Measurements from ENCODE around the gene RBPJL. TPM values are rescaled to one million over a fixed set of nuclear protein-coding genes. Genes with fewer than 3 reads are reported as not detected.

Gene RBPJL
- total RNA-seq, 5 donors from 2014 or later (not counting 1 experiment from before 2014, with no cell fraction given) = 0.22 to 0.29 (median 0.26) TPM; not detected in 2

GRCh38 chr20:45318386-45318939 lies 11.8 kb downstream of the RBPJL start:
- H3K36me3 ChIP-seq (ENCODE audit: control insufficient read depth in 2 of 2, extremely low read depth in 1 of 2, insufficient read depth in 1 of 2, low read length in 1 of 2) = no peaks in the 10 kb centered on the region
- WGBS (ENCODE audit: insufficient coverage) = 69% methylated on average over 2 of the region's 7 CpGs
- peaks cover 26 to 30% of the 10 kb centered on the region in 2 donors for H3K27me3 Mint-ChIP-seq
- DNase-seq (no peak), ATAC-seq (replicated peaks in 1 of 4) (no peak)
- H3K4me3 ChIP-seq (ENCODE audit: control insufficient read depth in 1 of 2, extremely low read depth in 1 of 2, low read length in 1 of 2) = no peak overlapping the region
- no peak overlapping the region for H3K4me3 Mint-ChIP-seq
- no peaks in the 10 kb centered on the region for H3K9me3 Mint-ChIP-seq
- peaks cover 13 to 33% of the 10 kb centered on the region in 2 experiments for H3K4me1 ChIP-seq (ENCODE audit: control insufficient read depth in 1 of 2, extremely low read depth in 1 of 2, insufficient read depth in 2 of 2, low read length in 2 of 2)
- H3K27ac Mint-ChIP-seq = no peak overlapping the region
- H3K27ac ChIP-seq (ENCODE audit: low read length) = no peak overlapping the region
- peaks cover 2 to 27% of the 10 kb centered on the region in 2 experiments for H3K27me3 ChIP-seq (replicated peaks in 1 of 2; ENCODE audit: control insufficient read depth in 2 of 2, extremely low read depth in 1 of 2, insufficient read depth in 2 of 2, low read length in 1 of 2)
- no peaks in the 10 kb centered on the region for H3K9me3 ChIP-seq
- POLR2A ChIA-PET = interaction anchor here in 1 of 2 donors (0.6 kb wide), 1 partner anchor 1166 kb away, joined by 5 read pairs; no protein-coding TSS in a partner anchor
- H3K36me3 Mint-ChIP-seq = no peaks in the 10 kb centered on the region
- H3K4me1 Mint-ChIP-seq = peaks cover 21 to 38% (median 30%) of the 10 kb centered on the region in 3 donors
- CTCF ChIA-PET = interaction anchor here (0.6 to 5.7 kb wide), 19 partner anchors 24 to 1169 kb away, joined by 3 to 51 read pairs (median 4); partner anchors contain the start of gene SYS1 (in 1 of the 2)

DNA sequence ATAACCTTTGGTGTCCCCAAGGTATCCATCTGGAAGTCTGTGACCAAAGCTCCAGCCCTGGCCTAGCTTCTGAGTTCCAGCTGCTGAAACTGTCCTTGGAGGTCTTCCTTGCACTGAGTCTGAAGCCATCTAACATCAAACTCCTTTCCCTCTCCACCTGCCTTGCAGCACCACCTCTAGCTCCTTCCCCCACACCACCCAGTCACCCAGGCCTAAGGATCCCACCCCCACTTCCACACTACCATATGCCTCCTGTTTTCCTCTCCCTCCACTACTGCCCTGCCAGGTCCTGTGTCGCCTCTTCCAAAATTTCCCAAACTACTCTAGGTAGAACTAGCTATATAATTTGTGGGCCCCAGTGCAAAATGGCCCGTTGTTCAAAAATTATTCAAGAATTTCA lies 12.3 kb downstream of the RBPJL start:
- H3K4me1 Mint-ChIP-seq = peaks cover 21 to 38% (median 30%) of the 10 kb centered on the region in 3 donors

GRCh38 chr20:45320948-45321595 lies 14.4 kb downstream of the RBPJL start:
- Histone ChIP-seq H3K9me3 (no peaks in the 10 kb centered on the region), H3K27ac (ENCODE audit: low read length) (no peak overlapping the region), H3K4me3 (ENCODE audit: control insufficient read depth in 1 of 2, extremely low read depth in 1 of 2, low read length in 1 of 2) (no peak overlapping the region), H3K4me1 (ENCODE audit: control insufficient read depth in 1 of 2, extremely low read depth in 1 of 2, insufficient read depth in 2 of 2, low read length in 2 of 2) (peaks cover 13 to 33% of the 10 kb centered on the region in 2 experiments), H3K36me3 (ENCODE audit: control insufficient read depth in 2 of 2, extremely low read depth in 1 of 2, insufficient read depth in 1 of 2, low read length in 1 of 2) (no peaks in the 10 kb centered on the region), H3K27me3 (replicated peaks in 1 of 2; ENCODE audit: control insufficient read depth in 2 of 2, extremely low read depth in 1 of 2, insufficient read depth in 2 of 2, low read length in 1 of 2) (peaks cover under 1 to 12% of the 10 kb centered on the region in 2 experiments)
- ATAC-seq (replicated peaks in 1 of 4) (peak in 3 of 4 experiments; percentile 64 to 86 (median 70)), DNase-seq (peak in 4 of 35 experiments; percentile 6 to 43 (median 13))
- Mint-ChIP-seq H3K27me3 (peaks cover 5 to 7% of the 10 kb centered on the region in 2 donors), H3K4me3 (peak overlapping the region in 1 of 3 donors; percentile 1), H3K27ac (peak overlapping the region in 1 of 2 donors; percentile 55), H3K4me1 (peaks cover 21 to 32% (median 30%) of the 10 kb centered on the region in 3 donors), H3K9me3 (no peaks in the 10 kb centered on the region), H3K36me3 (no peaks in the 10 kb centered on the region)
- POLR2A ChIA-PET = no interaction called here
- WGBS (ENCODE audit: insufficient coverage) = 30% methylated on average over 2 of the region's 5 CpGs
- CTCF ChIA-PET = interaction anchor here (0.9 to 5.7 kb wide), 4 partner anchors 41 to 450 kb away, joined by 3 to 51 read pairs (median 4); partner anchors contain the start of gene SYS1 (in 1 of the 2)

More for the DNA sequence above, 12.3 kb downstream of the RBPJL start:
- ATAC-seq (replicated peaks in 1 of 4) (no peak), DNase-seq (no peak)
- peaks cover 13 to 33% of the 10 kb centered on the region in 2 experiments for H3K4me1 ChIP-seq (ENCODE audit: control insufficient read depth in 1 of 2, extremely low read depth in 1 of 2, insufficient read depth in 2 of 2, low read length in 2 of 2)
- CTCF ChIA-PET = interaction anchor here (0.6 to 5.7 kb wide), 19 partner anchors 25 to 1170 kb away, joined by 3 to 51 read pairs (median 4); partner anchors contain the start of gene SYS1 (in 1 of the 2)
- H3K4me3 ChIP-seq (ENCODE audit: control insufficient read depth in 1 of 2, extremely low read depth in 1 of 2, low read length in 1 of 2) = no peak overlapping the region
- Mint-ChIP-seq H3K27ac (peak overlapping the region; percentile 12 to 31), H3K36me3 (no peaks in the 10 kb centered on the region), H3K9me3 (no peaks in the 10 kb centered on the region), H3K27me3 (peaks cover 21 to 26% of the 10 kb centered on the region in 2 donors), H3K4me3 (peak overlapping the region in 1 of 3 donors; percentile 17)
- WGBS (ENCODE audit: insufficient coverage) = no CpG with 5 or more reads among the region's 2 CpGs
- no peaks in the 10 kb centered on the region for H3K9me3 ChIP-seq
- POLR2A ChIA-PET = interaction anchor here (0.6 to 1.2 kb wide), 3 partner anchors 33 to 1166 kb away, joined by 3 to 5 read pairs (median 3); no protein-coding TSS in a partner anchor
- H3K27me3 ChIP-seq (replicated peaks in 1 of 2; ENCODE audit: control insufficient read depth in 2 of 2, extremely low read depth in 1 of 2, insufficient read depth in 2 of 2, low read length in 1 of 2) = peaks cover 2 to 22% of the 10 kb centered on the region in 2 experiments
- H3K27ac ChIP-seq (ENCODE audit: low read length) = no peak overlapping the region
- H3K36me3 ChIP-seq (ENCODE audit: control insufficient read depth in 2 of 2, extremely low read depth in 1 of 2, insufficient read depth in 1 of 2, low read length in 1 of 2) = no peaks in the 10 kb centered on the region

DNA sequence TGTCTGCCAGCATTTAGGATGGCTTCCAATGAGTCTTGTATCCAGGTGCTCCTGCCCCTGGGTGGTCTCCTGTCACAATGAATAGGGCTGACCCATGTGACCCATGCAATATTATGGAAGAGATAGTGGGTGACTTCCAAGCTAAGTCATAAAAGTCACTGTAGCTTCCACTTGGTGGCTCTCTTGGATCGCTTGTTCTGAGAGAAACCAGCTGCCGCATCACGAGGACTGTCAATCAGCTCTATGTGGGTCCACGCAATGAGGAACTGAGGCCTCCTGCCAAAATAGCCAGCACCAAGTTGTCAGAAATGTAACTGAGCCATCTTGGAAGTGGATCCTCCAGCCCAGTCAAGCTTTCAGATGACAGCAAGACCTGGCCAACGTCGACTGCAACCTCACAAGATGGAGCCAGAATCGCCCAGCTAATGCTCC lies 16.3 kb downstream of the RBPJL start:
- H3K36me3 Mint-ChIP-seq = no peaks in the 10 kb centered on the region
- POLR2A ChIA-PET = no interaction called here

GRCh38 chr20:45323731-45324130 lies 17.1 kb downstream of the RBPJL start:
- ChIA-PET POLR2A (no interaction called here), CTCF (interaction anchor here in 1 of 2 donors (0.6 kb wide), 1 partner anchor 31 kb away, joined by 3 read pairs; no protein-coding TSS in a partner anchor)
- Histone ChIP-seq H3K4me1 (ENCODE audit: control insufficient read depth in 1 of 2, extremely low read depth in 1 of 2, insufficient read depth in 2 of 2, low read length in 2 of 2) (peaks cover 13 to 30% of the 10 kb centered on the region in 2 experiments), H3K4me3 (ENCODE audit: control insufficient read depth in 1 of 2, extremely low read depth in 1 of 2, low read length in 1 of 2) (no peak overlapping the region), H3K27me3 (replicated peaks in 1 of 2; ENCODE audit: control insufficient read depth in 2 of 2, extremely low read depth in 1 of 2, insufficient read depth in 2 of 2, low read length in 1 of 2) (no peaks in the 10 kb centered on the region), H3K36me3 (ENCODE audit: control insufficient read depth in 2 of 2, extremely low read depth in 1 of 2, insufficient read depth in 1 of 2, low read length in 1 of 2) (no peaks in the 10 kb centered on the region), H3K27ac (ENCODE audit: low read length) (no peak overlapping the region), H3K9me3 (no peaks in the 10 kb centered on the region)
- no peak overlapping the region for H3K4me3 Mint-ChIP-seq
- no peaks in the 10 kb centered on the region for H3K36me3 Mint-ChIP-seq
- no peak overlapping the region for H3K27ac Mint-ChIP-seq
- no peaks in the 10 kb centered on the region for H3K9me3 Mint-ChIP-seq
- no peaks in the 10 kb centered on the region for H3K27me3 Mint-ChIP-seq
- H3K4me1 Mint-ChIP-seq = peaks cover 16 to 22% (median 21%) of the 10 kb centered on the region in 3 donors
- DNase-seq (no peak), ATAC-seq (replicated peaks in 1 of 4) (no peak)

More for the DNA sequence above, 16.3 kb downstream of the RBPJL start:
- Histone ChIP-seq H3K4me1 (ENCODE audit: control insufficient read depth in 1 of 2, extremely low read depth in 1 of 2, insufficient read depth in 2 of 2, low read length in 2 of 2) (peaks cover 13 to 33% of the 10 kb centered on the region in 2 experiments), H3K36me3 (ENCODE audit: control insufficient read depth in 2 of 2, extremely low read depth in 1 of 2, insufficient read depth in 1 of 2, low read length in 1 of 2) (no peaks in the 10 kb centered on the region), H3K9me3 (no peaks in the 10 kb centered on the region), H3K4me3 (ENCODE audit: control insufficient read depth in 1 of 2, extremely low read depth in 1 of 2, low read length in 1 of 2) (no peak overlapping the region), H3K27ac (ENCODE audit: low read length) (no peak overlapping the region), H3K27me3 (replicated peaks in 1 of 2; ENCODE audit: control insufficient read depth in 2 of 2, extremely low read depth in 1 of 2, insufficient read depth in 2 of 2, low read length in 1 of 2) (no peaks in the 10 kb centered on the region)
- H3K4me1 Mint-ChIP-seq = peaks cover 21 to 27% (median 27%) of the 10 kb centered on the region in 3 donors
- H3K27ac Mint-ChIP-seq = no peak overlapping the region
- H3K9me3 Mint-ChIP-seq = no peaks in the 10 kb centered on the region
- DNase-seq (peak in 1 of 35 experiments; percentile 15), ATAC-seq (replicated peaks in 1 of 4) (no peak)
- 60% methylated on average over 4 of the region's 7 CpGs for WGBS (ENCODE audit: insufficient coverage)
- no peak overlapping the region for H3K4me3 Mint-ChIP-seq
- CTCF ChIA-PET = interaction anchor here (1.1 to 5.7 kb wide), 3 partner anchors 114 to 448 kb away, joined by 5 to 51 read pairs (median 6); no protein-coding TSS in a partner anchor
- no peaks in the 10 kb centered on the region for H3K27me3 Mint-ChIP-seq

DNA sequence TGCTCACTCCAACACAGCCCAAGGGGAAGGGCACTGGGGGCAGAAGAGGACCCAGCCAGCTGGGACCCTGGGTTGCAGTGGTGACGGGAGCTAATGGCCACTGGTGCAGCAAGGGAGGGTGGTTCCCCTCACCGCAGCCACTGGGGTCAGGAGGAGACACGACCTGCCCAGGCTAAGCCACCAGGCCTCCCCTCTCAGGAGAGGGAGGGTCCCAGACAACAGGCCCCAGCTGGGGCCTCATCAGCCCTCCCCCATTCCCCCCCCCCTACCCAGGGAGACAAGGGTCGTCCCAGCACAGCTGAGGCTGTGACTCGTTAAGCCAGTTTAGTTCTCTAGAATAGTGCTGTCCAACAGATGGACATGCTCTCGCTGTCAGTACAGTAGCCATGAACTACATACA lies 18.7 kb downstream of the RBPJL start:
- Histone ChIP-seq H3K36me3 (ENCODE audit: control insufficient read depth in 2 of 2, extremely low read depth in 1 of 2, insufficient read depth in 1 of 2, low read length in 1 of 2) (no peaks in the 10 kb centered on the region), H3K4me1 (ENCODE audit: control insufficient read depth in 1 of 2, extremely low read depth in 1 of 2, insufficient read depth in 2 of 2, low read length in 2 of 2) (peaks cover 6 to 15% of the 10 kb centered on the region in 2 experiments), H3K9me3 (no peaks in the 10 kb centered on the region), H3K27ac (ENCODE audit: low read length) (no peak overlapping the region), H3K27me3 (replicated peaks in 1 of 2; ENCODE audit: control insufficient read depth in 2 of 2, extremely low read depth in 1 of 2, insufficient read depth in 2 of 2, low read length in 1 of 2) (no peaks in the 10 kb centered on the region), H3K4me3 (ENCODE audit: control insufficient read depth in 1 of 2, extremely low read depth in 1 of 2, low read length in 1 of 2) (no peak overlapping the region)
- H3K9me3 Mint-ChIP-seq = no peaks in the 10 kb centered on the region
- no peak for ATAC-seq (replicated peaks in 1 of 4)
- no peaks in the 10 kb centered on the region for H3K36me3 Mint-ChIP-seq
- H3K27me3 Mint-ChIP-seq = no peaks in the 10 kb centered on the region
- peaks cover 7 to 11% (median 9%) of the 10 kb centered on the region in 3 donors for H3K4me1 Mint-ChIP-seq
- ChIA-PET CTCF (interaction anchor here in 1 of 2 donors (1.4 kb wide), 1 partner anchor 111 kb away, joined by 3 read pairs; no protein-coding TSS in a partner anchor), POLR2A (no interaction called here)
- no peak overlapping the region for H3K27ac Mint-ChIP-seq
- DNase-seq = no peak
- H3K4me3 Mint-ChIP-seq = no peak overlapping the region
- 100% methylated on average over 1 of the region's 6 CpGs for WGBS (ENCODE audit: insufficient coverage)
